GM23338 (cell line): ENCODE data around the gene DOCK2. TPM values are rescaled to one million over a fixed set of nuclear protein-coding genes. Genes with fewer than 3 reads are reported as not detected.

Experiments used
- ATAC-seq: fragments of 200-7000 bp; cut with Tn5 transposase; 3 replicates; pipeline ENCODE4 v1.9.1; 2020
- DNase-seq: peaks from one replicate; pipeline ENCODE4 v3.0.0-alpha.2; 2015; ENCODE audit warnings: low spot score
- H2AFZ ChIP-seq: fragments of 200-600 bp; sonication (generic); 2 replicates; pipeline ENCODE4 v1.8.0; 2016; ENCODE audit warnings: antibody characterized with exemption, mild to moderate bottlenecking, moderate library complexity
- H3F3A ChIP-seq: fragments of 200-600 bp; sonication (generic); replicated peaks from 2 replicates; pipeline ENCODE4 v1.8.0; 2017; ENCODE audit warnings: antibody characterized with exemption, mixed run types, low read depth
- H3K27ac ChIP-seq: fragments of 200-600 bp; sonication (generic); 2 replicates; pipeline ENCODE4 v1.6.1; 2016; ENCODE audit warnings: low read depth
- H3K27me3 ChIP-seq: fragments of 200-600 bp; sonication (generic); 2 replicates; pipeline ENCODE4 v1.8.0; 2016; ENCODE audit warnings: mild to moderate bottlenecking, mixed run types, moderate library complexity; ENCODE audit not compliant: insufficient read depth
- H3K36me3 ChIP-seq: fragments of 200-600 bp; sonication (generic); 2 replicates; pipeline ENCODE4 v1.8.0; 2016; ENCODE audit warnings: mild to moderate bottlenecking; ENCODE audit not compliant: insufficient read depth
- H3K4me1 ChIP-seq: fragments of 200-600 bp; sonication (generic); 2 replicates; pipeline ENCODE4 v1.8.0; 2016; ENCODE audit warnings: mild to moderate bottlenecking, moderate library complexity; ENCODE audit not compliant: insufficient read depth
- H3K4me2 ChIP-seq: fragments of 200-600 bp; sonication (generic); 2 replicates; pipeline ENCODE4 v1.7.1; 2017; ENCODE audit warnings: mixed run types
- H3K4me3 ChIP-seq: fragments of 200-600 bp; sonication (generic); 2 replicates; pipeline ENCODE4 v1.6.1; 2016; ENCODE audit warnings: mixed run types
- H3K79me2 ChIP-seq: fragments of 200-600 bp; sonication (generic); replicated peaks from 2 replicates; pipeline ENCODE4 v1.8.0; 2017; ENCODE audit warnings: mild to moderate bottlenecking; ENCODE audit not compliant: insufficient read depth
- H3K9me2 ChIP-seq: fragments of 200-600 bp; sonication (generic); 2 replicates; pipeline ENCODE4 v1.8.0; 2017; ENCODE audit not compliant: insufficient read depth
- H4K20me1 ChIP-seq: fragments of 200-600 bp; sonication (generic); replicated peaks from 2 replicates; pipeline ENCODE4 v1.8.0; 2017; ENCODE audit warnings: mild to moderate bottlenecking; ENCODE audit not compliant: insufficient read depth
- H3K27ac Mint-ChIP-seq: 2 replicates; pipeline ENCODE4 v1.8.0; 2020; ENCODE audit warnings: inconsistent platforms, mild to moderate bottlenecking, moderate library complexity, mixed read lengths
- H3K27me3 Mint-ChIP-seq: 3 replicates; pipeline ENCODE4 v1.8.0; 2022; ENCODE audit warnings: low read depth, mild to moderate bottlenecking, moderate library complexity, mixed read lengths, inconsistent platforms; ENCODE audit not compliant: insufficient read depth, poor library complexity
- H3K36me3 Mint-ChIP-seq: 3 replicates; pipeline ENCODE4 v1.8.0; 2021; ENCODE audit warnings: low read depth, mild to moderate bottlenecking, inconsistent platforms, moderate library complexity, mixed read lengths
- H3K4me1 Mint-ChIP-seq: 3 replicates; pipeline ENCODE4 v1.8.0; 2020; ENCODE audit warnings: mild to moderate bottlenecking, inconsistent platforms, mixed read lengths
- H3K4me3 Mint-ChIP-seq: 3 replicates; pipeline ENCODE4 v1.8.0; 2021; ENCODE audit warnings: moderate library complexity, mild to moderate bottlenecking, inconsistent platforms, mixed read lengths
- H3K9me3 Mint-ChIP-seq: 3 replicates; pipeline ENCODE4 v1.8.0; 2020; ENCODE audit warnings: moderate library complexity, mild to moderate bottlenecking, inconsistent platforms, mixed read lengths
- CREB1 ChIP-seq: fragments of 250-450 bp; sonication (Bioruptor Pico); IDR thresholded peaks from 2 replicates; pipeline ENCODE4 v1.5.0; 2020; ENCODE audit warnings: low read depth, mild to moderate bottlenecking, moderate library complexity
- CTCF ChIP-seq, 2 experiments: fragments of 200-600 bp in 1 of 2; sonication (generic) in 1 of 2; conservative IDR thresholded peaks; 2 replicates each; pipeline versions ENCODE4 v1.5.1 to v1.6.1; 2016 to 2017; ENCODE audit warnings: antibody characterized with exemption in 2 of 2, low read depth in 2 of 2, mild to moderate bottlenecking in 2 of 2, moderate library complexity in 1 of 2
- EZH2 ChIP-seq: fragments of 200-600 bp; sonication (generic); IDR thresholded peaks from one replicate; pipeline ENCODE4 v1.8.0; 2017; ENCODE audit warnings: antibody characterized with exemption, mild to moderate bottlenecking, low read depth; ENCODE audit not compliant: unreplicated experiment
- EZH2phosphoT487 ChIP-seq: fragments of 200-600 bp; sonication (generic); IDR thresholded peaks from one replicate; pipeline ENCODE4 v1.8.1; 2018; ENCODE audit warnings: antibody characterized with exemption; ENCODE audit not compliant: unreplicated experiment
- JUNB ChIP-seq: IDR thresholded peaks from one replicate; pipeline ENCODE4 v1.6.1; 2016; ENCODE audit warnings: antibody characterized with exemption; ENCODE audit not compliant: unreplicated experiment
- STAT1 ChIP-seq: IDR thresholded peaks from one replicate; pipeline ENCODE4 v1.6.1; 2016; ENCODE audit warnings: antibody characterized with exemption; ENCODE audit not compliant: unreplicated experiment
- ZNF114 ChIP-seq: fragments of 250-450 bp; sonication (Bioruptor Pico); IDR thresholded peaks from 2 replicates; pipeline ENCODE4 v1.5.0; 2020; ENCODE audit warnings: mild to moderate bottlenecking, moderate library complexity
- ZNF331 ChIP-seq: fragments of 250-450 bp; sonication (Bioruptor Pico); IDR thresholded peaks from 2 replicates; pipeline ENCODE4 v1.5.0; 2020; ENCODE audit warnings: low read depth, mild to moderate bottlenecking, moderate library complexity
- polyA plus RNA-seq: library from polyadenylated mRNA; unstranded; fragments of >200 nt; fragmentation: Nextera tagmentation; extraction: Ambion mirVana; gene quantifications from 2 replicates; pipeline ENCODE4 v1.2.1, GENCODE V29; 2016
- total RNA-seq: library from RNA; depleted of rRNA; stranded (reverse); fragments of >200 nt; shearing (Covaris generic); gene quantifications from 2 replicates; pipeline ENCODE4 v1.2.3, GENCODE V29; 2014
- TF ChIP-seq, protein P1 (sequence below): IDR thresholded peaks from 2 replicates; pipeline ENCODE4 v1.6.1; 2016; ENCODE audit warnings: antibody characterized with exemption
- TF ChIP-seq, protein P2 (sequence below): fragments of 250-450 bp; sonication (Bioruptor Pico); IDR thresholded peaks from 2 replicates; pipeline ENCODE4 v1.5.0; 2020; ENCODE audit warnings: mild to moderate bottlenecking, moderate library complexity
- TF ChIP-seq, protein P3 (sequence below): IDR thresholded peaks from one replicate; pipeline ENCODE4 v1.6.1; 2018; ENCODE audit warnings: antibody characterized with exemption; ENCODE audit not compliant: unreplicated experiment

Gene DOCK2
- total and polyA plus RNA-seq, 2 experiments from 2014 or later, result 3.7 to 9.4 TPM

DNA sequence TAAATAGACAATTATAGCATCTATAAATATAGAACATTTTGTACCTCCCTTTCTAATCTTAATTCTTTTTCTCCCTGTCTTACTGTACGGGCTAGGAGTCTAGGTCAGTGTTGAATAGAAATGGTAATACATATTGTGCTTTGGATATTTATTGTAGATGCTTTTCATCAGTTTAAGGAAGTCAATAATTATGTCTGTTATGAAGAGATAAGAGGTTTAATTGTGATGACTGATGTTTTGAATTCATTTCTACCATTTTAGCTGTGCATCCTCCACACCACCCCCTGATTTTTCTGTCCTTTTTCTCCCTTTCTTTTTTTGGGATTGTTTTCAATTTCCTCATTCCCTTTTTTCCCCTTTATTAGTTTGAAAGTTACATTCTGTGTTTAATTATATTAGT is 95.8 kb downstream of the DOCK2 start:
- H3K4me1 ChIP-seq, result no peaks in the 10 kb centered on the region
- DNase-seq (no peak), ATAC-seq (no peak)
- no peak overlapping the region for H3K27ac Mint-ChIP-seq
- no peaks in the 10 kb centered on the region for H3K36me3 ChIP-seq
- H2AFZ ChIP-seq, result no peak overlapping the region
- H3K4me3 Mint-ChIP-seq, result no peak overlapping the region
- H3K4me1 Mint-ChIP-seq, result no peaks in the 10 kb centered on the region; the same call in 2 of the 3 replicates
- no peak for TF ChIP-seq JUNB
- TF ChIP-seq, protein P1, sequence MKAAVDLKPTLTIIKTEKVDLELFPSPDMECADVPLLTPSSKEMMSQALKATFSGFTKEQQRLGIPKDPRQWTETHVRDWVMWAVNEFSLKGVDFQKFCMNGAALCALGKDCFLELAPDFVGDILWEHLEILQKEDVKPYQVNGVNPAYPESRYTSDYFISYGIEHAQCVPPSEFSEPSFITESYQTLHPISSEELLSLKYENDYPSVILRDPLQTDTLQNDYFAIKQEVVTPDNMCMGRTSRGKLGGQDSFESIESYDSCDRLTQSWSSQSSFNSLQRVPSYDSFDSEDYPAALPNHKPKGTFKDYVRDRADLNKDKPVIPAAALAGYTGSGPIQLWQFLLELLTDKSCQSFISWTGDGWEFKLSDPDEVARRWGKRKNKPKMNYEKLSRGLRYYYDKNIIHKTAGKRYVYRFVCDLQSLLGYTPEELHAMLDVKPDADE, result no peak
- TF ChIP-seq, protein P2, sequence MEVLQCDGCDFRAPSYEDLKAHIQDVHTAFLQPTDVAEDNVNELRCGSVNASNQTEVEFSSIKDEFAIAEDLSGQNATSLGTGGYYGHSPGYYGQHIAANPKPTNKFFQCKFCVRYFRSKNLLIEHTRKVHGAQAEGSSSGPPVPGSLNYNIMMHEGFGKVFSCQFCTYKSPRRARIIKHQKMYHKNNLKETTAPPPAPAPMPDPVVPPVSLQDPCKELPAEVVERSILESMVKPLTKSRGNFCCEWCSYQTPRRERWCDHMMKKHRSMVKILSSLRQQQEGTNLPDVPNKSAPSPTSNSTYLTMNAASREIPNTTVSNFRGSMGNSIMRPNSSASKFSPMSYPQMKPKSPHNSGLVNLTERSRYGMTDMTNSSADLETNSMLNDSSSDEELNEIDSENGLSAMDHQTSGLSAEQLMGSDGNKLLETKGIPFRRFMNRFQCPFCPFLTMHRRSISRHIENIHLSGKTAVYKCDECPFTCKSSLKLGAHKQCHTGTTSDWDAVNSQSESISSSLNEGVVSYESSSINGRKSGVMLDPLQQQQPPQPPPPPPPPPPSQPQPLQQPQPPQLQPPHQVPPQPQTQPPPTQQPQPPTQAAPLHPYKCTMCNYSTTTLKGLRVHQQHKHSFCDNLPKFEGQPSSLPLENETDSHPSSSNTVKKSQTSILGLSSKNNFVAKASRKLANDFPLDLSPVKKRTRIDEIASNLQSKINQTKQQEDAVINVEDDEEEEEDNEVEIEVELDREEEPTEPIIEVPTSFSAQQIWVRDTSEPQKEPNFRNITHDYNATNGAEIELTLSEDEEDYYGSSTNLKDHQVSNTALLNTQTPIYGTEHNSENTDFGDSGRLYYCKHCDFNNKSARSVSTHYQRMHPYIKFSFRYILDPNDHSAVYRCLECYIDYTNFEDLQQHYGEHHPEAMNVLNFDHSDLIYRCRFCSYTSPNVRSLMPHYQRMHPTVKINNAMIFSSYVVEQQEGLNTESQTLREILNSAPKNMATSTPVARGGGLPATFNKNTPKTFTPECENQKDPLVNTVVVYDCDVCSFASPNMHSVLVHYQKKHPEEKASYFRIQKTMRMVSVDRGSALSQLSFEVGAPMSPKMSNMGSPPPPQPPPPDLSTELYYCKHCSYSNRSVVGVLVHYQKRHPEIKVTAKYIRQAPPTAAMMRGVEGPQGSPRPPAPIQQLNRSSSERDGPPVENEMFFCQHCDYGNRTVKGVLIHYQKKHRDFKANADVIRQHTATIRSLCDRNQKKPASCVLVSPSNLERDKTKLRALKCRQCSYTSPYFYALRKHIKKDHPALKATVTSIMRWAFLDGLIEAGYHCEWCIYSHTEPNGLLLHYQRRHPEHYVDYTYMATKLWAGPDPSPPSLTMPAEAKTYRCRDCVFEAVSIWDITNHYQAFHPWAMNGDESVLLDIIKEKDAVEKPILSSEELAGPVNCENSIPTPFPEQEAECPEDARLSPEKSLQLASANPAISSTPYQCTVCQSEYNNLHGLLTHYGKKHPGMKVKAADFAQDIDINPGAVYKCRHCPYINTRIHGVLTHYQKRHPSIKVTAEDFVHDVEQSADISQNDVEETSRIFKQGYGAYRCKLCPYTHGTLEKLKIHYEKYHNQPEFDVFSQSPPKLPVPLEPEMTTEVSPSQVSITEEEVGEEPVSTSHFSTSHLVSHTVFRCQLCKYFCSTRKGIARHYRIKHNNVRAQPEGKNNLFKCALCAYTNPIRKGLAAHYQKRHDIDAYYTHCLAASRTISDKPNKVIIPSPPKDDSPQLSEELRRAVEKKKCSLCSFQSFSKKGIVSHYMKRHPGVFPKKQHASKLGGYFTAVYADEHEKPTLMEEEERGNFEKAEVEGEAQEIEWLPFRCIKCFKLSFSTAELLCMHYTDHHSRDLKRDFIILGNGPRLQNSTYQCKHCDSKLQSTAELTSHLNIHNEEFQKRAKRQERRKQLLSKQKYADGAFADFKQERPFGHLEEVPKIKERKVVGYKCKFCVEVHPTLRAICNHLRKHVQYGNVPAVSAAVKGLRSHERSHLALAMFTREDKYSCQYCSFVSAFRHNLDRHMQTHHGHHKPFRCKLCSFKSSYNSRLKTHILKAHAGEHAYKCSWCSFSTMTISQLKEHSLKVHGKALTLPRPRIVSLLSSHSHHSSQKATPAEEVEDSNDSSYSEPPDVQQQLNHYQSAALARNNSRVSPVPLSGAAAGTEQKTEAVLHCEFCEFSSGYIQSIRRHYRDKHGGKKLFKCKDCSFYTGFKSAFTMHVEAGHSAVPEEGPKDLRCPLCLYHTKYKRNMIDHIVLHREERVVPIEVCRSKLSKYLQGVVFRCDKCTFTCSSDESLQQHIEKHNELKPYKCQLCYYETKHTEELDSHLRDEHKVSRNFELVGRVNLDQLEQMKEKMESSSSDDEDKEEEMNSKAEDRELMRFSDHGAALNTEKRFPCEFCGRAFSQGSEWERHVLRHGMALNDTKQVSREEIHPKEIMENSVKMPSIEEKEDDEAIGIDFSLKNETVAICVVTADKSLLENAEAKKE (CRISPR knock-in tag), result no peak
- TF ChIP-seq, protein P3, sequence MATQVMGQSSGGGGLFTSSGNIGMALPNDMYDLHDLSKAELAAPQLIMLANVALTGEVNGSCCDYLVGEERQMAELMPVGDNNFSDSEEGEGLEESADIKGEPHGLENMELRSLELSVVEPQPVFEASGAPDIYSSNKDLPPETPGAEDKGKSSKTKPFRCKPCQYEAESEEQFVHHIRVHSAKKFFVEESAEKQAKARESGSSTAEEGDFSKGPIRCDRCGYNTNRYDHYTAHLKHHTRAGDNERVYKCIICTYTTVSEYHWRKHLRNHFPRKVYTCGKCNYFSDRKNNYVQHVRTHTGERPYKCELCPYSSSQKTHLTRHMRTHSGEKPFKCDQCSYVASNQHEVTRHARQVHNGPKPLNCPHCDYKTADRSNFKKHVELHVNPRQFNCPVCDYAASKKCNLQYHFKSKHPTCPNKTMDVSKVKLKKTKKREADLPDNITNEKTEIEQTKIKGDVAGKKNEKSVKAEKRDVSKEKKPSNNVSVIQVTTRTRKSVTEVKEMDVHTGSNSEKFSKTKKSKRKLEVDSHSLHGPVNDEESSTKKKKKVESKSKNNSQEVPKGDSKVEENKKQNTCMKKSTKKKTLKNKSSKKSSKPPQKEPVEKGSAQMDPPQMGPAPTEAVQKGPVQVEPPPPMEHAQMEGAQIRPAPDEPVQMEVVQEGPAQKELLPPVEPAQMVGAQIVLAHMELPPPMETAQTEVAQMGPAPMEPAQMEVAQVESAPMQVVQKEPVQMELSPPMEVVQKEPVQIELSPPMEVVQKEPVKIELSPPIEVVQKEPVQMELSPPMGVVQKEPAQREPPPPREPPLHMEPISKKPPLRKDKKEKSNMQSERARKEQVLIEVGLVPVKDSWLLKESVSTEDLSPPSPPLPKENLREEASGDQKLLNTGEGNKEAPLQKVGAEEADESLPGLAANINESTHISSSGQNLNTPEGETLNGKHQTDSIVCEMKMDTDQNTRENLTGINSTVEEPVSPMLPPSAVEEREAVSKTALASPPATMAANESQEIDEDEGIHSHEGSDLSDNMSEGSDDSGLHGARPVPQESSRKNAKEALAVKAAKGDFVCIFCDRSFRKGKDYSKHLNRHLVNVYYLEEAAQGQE, result no peak
- TF ChIP-seq EZH2, result no peak
- no peak for TF ChIP-seq ZNF331
- no peak for TF ChIP-seq CREB1 (CRISPR knock-in tag)
- no peak for TF ChIP-seq STAT1
- no peak for TF ChIP-seq CTCF (conservative IDR thresholded peaks at IDR 0.05; ENCODE audit: low read depth in 2 of 2)
- no peak for TF ChIP-seq ZNF114 (CRISPR knock-in tag)
- TF ChIP-seq EZH2phosphoT487, result no peak
- H3K4me2 ChIP-seq, result no peak overlapping the region
- H3F3A ChIP-seq, result no peaks in the 10 kb centered on the region
- H3K27me3 ChIP-seq, result no peaks in the 10 kb centered on the region
- no peak overlapping the region for H3K4me3 ChIP-seq
- no peaks in the 10 kb centered on the region for H4K20me1 ChIP-seq
- no peaks in the 10 kb centered on the region for H3K9me2 ChIP-seq
- H3K36me3 Mint-ChIP-seq, result no peaks in the 10 kb centered on the region; the same call in 2 of the 3 replicates
- peaks cover 1% of the 10 kb centered on the region for H3K27me3 Mint-ChIP-seq
- H3K79me2 ChIP-seq, result no peaks in the 10 kb centered on the region
- H3K27ac ChIP-seq, result no peak overlapping the region
- H3K9me3 Mint-ChIP-seq, result peaks cover 5% of the 10 kb centered on the region; the same call in 1 of the 3 replicates
